Stimulated activated CD8-positive, alpha-beta memory T cell treated with anti-CD3 and anti-CD28 coated beads, Interleukin-4, amount 100 ng/mL, for 24 hours (primary cell): ENCODE data around the gene GRM6.

Source experiments
- DNase-seq: peaks from one replicate; pipeline ENCODE4 v3.0.0-alpha.2; 2020; ENCODE audit warnings: low read depth

The GRM6 gene

DNA sequence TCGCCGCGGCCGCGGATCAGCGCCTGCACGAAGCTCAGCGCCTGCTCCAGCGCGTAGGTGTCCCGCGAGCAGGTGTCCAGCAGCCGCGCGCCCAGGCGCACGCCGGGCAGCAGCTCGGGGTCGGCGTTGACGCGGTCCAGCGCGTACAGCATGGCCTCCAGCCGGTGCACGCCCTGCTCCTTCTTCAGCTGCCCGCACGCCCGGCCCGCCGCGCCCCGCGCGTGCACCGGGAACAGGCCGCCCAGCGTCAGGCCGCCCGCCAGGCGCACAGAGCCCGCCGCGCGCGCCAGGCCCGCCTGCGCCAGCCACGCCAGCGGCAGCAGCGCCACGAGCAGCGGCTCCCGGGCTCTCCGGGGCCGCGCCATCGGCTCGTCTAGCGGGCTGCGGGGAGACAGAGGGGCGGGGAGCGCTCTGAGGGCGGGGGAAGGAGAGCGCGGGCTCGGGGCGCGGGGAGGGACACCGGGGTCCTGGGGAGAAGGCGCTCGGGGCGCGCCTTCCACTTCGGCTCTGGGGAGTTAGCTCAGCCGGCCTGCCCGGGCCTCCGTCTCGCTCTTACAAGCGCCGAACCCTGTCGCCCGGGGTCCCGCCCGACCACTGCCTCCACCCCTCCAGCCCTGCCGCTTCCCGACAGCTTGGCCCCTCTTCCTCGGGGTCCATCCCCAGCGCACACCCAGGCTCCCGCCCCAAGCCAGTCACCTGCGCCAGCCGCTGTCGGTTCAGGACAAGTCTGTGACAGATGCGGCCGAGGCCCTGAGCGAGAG is at the start of gene GRM6:
Gene GRM6, minus strand, starts transcription at position 741 of the 761 bp plus-strand sequence. Its CDS starts 376 bp downstream, at position 365.
- no peak for DNase-seq

DNA sequence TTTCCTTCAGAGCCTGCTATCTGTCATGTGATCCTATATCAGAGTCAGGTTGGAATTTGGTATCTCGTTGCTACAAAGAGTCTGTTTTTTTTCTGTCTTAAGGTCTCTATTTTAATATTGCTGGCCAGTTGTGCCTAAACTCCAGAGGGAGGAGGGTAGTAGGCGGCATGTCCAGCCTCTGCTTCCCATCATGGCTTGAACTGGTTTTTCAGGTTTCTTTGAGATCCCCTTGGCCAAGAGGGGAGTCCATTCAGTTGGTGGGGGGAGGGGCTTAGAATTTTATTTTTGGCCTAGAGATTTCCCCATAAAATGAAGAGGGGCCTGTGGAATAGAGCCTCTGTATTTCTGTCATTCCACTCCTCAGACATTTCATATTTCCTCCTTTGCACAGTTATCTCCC is 49.6 kb upstream of the GRM6 start:
- DNase-seq, result no peak

DNA sequence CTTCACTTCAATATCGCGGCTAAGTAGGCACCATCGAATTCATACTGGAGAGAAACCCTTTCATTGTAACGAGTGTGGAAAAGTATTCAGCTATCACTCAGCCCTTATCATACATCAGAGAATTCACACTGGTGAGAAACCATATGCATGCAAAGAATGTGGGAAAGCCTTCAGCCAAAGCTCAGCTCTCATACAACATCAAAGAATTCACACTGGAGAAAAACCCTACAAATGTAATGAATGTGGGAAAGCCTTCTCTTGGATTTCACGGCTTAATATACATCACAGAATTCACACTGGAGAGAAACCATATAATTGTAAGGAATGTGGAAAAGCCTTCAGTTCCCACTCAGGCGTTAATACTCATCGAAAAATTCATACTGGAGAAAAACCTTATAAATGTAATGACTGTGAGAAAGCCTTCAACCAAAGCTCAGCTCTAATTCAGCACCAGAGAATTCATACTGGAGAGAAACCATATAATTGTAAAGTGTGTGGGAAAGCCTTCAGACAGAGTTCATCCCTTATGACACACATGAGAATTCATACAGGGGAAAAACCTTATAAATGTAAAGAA is 38.0 kb upstream of the GRM6 start:
- no peak for DNase-seq

DNA sequence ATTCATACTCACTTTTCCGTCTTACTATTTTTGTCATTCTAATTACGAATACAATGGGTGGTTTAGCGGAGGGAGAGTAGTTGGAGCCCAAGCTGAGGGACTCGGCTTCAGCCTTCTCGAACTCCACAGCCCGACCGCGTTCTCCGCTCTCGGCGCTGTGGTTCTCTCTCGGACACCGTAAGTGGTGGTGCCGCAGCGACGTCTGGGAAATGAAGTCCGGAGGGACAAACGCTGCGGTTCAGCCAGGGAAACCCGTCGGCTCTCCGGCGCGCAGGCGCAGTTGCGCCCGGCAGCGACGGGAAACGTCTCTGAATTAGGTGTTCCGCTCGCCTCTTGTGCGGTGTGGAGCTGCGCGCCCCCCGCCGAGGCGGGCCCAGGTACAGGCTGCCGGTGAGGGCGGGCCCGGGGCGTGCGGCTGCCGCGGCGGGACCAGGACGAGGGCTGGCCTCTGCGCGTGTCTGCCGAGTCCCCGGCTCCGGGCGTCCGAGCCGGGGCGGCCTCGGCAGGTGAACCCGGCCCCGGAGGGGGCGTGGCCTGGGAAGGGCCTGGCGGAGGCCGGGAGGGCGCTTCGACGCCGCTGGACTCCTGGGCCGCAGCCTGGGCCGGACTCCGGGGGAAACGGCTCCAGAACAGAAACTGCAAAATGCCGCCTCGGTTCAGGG is 28.5 kb upstream of the GRM6 start, which contains the start of gene ZNF879:
Gene ZNF879, plus strand, starts transcription at position 277 of the 662 bp plus-strand sequence. CDS start 1,201 bp downstream, outside the sequence.
- peak; percentile 87 for DNase-seq

DNA sequence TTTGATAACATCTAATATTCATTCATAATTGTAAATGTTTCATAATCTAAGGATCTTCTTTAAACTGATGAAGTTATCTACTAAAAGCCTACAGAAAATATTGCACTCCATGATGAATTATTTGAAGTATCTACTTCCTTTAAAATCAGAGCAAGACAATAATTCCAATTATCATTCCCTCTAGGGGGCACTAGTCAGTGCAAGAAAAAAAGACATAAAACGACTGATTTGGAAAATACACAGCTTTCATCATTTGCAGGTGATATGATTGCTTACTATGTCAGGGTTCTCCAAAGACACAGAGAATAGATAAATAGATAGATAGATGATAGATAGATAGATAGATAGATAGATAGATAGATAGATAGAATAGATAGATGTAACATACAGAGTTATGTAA is 13.5 kb upstream of the GRM6 start:
- no peak for DNase-seq

DNA sequence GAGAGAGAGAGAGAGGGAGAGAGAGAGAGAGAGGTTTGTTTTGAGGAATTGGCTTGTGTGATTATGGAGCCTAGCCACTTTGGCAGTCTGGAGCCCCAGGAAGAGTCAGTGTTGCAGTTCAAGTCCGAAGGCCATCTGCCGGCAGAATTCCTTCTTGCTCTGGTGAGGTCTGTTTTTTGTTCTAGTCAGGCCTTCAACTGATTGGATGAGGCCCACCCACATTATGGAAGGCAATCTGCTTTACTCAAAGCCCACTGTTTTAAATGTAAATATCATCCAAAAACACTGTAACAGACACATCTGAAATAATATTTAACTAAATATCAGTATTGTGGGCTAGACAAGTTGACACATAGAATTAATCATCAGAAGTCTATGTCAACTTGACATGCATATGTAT is 11.4 kb upstream of the GRM6 start:
- no peak for DNase-seq

DNA sequence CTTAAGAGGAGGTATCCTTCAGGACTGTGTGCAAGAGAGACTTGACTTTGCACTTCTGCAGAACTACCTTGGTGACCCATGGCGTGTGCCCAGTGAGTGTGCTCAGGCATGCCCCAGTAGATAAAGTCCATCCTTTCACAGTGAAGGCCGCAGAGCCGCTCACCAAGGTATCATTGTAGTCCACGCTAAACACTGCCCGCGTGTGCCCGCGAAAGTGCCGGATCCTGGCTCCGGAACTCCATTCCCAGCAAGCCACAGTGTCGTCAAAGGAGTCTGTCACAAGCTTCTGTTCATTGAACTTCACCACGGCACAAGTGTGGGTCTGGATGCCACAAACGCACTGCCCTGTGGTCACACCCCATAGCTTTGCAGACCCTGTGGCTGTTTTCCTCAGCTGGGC is 3.3 kb upstream of the GRM6 start:
- no peak for DNase-seq

DNA sequence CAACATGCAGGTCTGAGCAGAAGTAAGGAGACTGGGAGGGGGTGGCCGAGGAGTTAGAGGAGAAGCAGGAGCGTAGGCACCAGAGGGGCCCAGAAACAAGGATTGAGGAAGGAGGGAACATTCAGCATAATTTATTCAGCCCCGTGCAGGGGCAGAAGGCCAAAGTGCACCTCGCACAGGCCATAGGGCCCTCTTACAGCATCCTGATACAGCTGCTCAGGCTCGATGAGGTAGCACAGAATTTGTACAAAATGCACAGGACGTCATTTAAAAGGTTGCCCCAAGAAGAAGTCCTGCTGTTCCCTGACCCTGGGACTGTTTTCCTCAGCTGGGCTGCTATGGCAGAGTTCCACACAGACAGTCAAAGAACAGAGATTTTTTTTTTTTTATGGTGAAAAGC is 2.1 kb upstream of the GRM6 start:
- DNase-seq, result no peak

DNA sequence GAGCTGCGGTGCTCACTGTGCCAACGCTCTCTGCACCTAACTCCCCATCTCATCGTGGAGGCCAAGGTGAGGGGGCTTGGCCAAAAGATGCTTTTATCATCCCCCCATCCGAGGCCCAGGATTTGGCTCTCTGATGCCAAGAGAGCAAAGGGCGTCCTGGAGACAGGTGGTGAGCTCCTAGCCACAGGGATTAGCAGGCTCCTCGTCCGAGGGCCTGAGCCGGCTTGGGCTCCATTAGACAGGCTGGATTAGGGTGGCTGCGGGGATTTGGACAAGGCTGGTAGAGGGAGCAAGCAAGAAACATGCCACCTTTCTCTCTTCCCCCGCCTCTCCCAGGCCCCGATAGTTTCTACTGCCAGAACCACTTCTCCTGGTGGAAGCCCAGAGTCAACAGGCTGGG is 1.0 kb upstream of the GRM6 start:
- DNase-seq, result no peak

DNA sequence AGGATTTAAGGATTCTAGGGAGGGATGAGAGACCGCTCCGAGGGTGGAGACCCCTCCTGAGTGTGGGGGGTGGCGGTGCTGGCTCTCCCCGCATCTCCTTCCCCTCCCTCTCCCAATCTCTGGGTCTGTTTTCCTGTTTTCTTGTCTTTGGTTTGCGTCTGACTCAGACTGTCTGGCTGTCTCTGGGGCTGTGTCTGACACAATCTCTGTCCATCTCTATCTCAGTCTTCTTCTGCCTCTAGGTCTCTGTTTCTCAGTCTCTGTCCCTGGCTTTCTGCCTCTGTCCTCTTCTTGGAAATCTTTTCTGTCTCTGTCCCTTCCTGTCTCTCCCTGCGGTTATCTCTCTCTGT is 196 bp upstream of the GRM6 start:
- DNase-seq, result no peak

DNA sequence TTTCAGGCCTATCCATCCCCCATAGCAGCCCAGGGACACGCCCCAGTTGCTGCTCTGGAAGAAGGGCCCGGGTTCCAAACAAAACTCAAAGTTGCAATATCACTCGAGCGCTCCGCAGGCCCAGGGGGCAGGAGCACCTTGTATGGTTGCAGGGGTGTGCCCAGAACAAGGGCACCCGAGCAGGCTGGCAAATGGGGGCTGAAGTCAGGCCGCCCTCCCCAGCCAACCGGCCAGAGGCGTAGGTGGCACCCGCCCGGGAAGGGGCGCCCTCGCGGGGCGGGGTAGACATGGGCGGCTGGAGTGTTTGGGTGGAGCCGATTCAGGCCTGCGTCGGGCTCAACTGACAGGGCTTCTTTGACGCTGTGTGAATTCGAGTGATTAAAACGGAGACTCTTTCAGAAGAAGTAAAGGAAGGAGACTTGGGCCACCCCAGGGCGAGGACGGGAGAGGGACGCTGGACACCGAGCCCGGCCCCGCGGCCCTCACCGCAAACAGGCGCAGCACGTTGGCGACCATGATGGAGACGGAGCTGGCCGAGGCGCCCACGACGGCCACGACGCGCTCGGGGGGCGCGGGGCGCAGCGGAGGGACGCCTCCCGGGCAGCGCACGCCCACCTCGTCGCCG is 1.1 kb downstream of the GRM6 start:
- DNase-seq, result no peak

DNA sequence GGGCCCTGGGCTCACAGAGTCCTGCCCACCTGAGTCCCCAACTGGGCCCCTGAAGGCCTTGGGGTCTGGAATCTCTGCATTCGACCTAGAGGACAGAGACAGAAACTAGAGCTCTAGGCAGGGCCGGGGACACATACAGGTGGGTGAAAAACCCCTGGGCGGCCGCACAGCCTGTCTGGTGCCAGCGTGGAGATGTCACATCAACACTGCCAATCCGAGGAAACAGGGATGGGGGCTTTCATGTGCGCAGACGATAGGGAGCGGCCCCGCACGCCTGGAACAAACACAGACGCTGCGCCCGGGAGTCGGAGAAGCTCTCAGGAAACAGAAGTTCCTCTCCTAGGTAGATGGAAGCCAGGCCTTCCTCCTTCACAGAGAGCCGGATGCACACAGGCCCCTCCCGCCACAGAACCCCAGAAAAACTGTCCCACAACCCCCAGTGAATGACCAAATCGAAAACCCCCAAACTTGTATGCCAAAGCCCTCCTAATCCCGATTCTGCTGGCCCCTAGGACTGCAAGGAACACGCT is 1.8 kb downstream of the GRM6 start:
- no peak for DNase-seq

DNA sequence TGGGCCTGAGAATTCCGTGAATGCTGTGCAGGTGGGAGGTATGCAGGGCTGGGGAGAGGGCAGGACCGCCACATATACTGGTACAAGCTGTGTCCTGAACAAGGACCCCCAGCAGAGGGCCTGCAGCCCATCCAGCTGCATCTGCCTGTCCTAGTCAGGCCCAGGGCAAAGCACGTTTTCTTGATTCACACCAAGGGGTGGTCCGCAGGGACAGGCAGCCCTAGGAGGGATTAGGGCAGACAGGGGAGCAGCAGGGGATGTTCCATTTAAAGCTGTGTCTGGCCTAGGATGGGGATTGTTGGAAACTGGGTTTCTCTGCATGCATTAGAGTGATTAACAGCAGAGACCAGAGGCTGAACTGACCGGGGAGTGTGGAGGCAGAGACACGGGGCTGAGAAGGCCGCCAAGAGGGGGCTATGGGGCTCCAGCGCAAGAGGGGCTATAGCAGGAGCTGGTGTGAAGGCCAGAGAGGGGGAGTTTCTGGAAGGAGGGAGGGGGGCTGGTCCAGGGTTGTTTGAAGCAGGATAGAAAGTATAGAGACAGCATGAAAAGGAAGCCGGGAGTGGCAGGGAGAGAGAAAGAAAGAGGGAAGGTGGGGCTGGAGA is 2.7 kb downstream of the GRM6 start:
- no peak for DNase-seq

DNA sequence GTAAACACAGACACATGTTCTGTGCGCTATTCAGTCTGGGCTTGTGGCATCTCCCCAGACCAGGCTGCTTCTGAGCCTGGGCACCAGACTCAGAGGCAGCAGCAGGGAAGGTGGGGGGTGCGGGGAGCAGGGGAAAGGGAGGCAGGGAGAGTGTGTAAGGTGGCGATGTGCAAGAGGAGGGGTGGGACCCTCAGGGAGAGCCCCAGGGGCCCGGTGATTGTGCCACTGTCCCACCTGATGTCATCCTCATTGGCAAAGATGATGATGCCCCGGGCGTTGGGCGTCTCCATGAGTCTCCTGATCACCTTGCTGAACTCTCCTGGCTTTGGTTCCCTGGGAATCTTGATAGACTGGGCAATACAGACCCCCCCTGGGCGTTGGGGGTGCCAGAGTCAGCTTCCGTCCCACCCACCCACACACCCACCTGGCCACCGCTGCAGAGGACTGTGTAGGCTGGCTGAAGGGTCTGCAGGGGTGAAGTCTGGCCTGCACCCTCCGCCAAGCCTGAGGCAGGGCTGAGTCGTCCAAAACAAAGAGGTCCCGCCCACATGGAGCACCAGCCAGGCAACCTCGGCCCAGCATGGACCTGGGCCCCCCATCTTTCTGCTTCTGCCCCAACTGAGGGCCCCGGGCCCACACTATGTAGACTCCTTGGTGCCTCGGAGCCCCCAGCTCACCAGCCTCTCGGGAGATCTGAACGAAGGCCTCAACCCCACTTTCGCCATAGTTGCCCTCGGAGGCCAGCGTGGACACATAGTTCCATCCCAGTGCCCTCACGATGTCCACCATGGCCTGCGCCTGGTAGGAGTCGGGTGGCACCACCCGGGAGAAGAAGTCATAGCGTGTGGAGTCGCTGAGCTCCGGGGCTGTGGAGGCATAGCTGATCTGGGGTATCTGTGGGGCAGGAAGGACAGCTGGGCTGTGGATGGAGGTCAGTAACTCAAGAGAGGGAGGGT is 3.7 kb downstream of the GRM6 start:
- no peak for DNase-seq

DNA sequence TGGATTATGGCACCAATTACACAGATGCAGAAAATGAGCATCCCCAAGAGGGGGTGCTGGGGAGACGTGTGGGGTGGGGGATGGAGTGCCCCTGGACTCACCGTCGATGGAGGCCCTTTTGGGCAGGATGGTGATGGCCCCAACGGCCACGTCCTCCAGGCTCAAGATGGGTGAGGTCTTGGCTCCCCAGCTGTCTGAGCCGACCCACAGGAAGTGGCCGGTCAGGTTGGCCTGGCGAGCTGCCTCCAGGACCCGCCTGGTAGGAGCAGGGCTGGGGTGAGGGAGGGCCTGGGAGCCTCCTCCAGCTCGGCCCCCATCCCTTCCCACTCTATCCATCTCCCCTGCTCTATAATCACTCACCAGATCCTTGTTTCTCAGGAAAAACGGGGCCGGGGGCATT is 4.6 kb downstream of the GRM6 start:
- DNase-seq, result no peak

DNA sequence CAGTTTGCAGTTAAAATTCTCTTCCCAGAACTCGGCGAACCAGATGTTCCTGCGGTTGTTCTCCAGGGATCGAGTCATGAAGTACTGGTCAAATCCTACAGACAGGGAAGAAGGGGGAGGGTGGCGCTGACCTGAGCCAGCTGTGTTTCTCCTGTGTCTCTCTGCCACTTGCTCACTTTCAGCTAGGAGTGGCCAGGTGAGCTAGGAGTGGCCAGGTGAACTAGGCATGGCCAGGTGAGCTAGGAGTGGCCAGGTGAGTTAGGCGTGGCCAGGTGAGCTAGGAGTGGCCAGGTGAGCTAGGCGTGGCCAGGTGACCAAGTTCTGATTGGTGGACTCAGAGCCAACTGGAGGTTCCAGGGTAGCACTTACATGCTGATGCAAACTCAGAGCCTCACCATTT is 5.8 kb downstream of the GRM6 start:
- no peak for DNase-seq

DNA sequence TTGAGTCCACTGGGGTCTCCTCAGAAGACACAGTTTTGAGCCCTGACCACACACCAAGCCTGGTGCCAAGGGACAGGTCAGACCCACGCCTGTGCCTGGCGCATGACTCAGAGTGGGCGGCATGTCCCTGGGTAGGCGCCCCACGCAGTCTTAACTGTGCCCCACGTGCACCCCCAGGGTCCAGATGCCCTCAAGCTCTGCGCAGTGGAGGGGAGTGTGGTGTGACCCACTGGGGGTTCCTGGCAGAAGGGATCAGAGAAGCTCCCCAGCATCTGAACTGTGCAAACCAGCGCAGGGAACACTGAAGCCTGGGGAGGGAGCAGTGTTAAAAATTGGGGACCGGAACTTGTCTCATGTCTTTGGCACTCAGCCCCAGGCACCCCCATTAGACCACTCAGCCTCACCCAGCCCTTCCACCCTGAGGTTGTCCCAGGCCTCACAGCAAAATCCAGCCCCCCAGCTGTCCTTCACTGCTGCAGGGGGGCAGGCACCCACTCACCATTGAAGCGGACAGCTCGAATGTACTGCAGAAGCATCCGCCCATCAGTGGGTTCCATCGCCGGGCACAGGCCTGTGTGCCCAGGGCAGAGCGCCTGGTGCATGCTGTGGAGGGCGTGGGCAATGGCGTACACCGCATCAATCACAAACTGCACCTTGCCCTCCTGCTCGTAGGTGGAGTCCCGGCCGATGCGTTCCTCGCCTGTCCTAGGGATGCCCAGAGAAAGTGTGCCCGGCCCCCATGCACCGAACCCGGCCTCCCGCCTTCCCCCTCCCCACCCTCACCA is 6.5 kb downstream of the GRM6 start:
- no peak for DNase-seq

DNA sequence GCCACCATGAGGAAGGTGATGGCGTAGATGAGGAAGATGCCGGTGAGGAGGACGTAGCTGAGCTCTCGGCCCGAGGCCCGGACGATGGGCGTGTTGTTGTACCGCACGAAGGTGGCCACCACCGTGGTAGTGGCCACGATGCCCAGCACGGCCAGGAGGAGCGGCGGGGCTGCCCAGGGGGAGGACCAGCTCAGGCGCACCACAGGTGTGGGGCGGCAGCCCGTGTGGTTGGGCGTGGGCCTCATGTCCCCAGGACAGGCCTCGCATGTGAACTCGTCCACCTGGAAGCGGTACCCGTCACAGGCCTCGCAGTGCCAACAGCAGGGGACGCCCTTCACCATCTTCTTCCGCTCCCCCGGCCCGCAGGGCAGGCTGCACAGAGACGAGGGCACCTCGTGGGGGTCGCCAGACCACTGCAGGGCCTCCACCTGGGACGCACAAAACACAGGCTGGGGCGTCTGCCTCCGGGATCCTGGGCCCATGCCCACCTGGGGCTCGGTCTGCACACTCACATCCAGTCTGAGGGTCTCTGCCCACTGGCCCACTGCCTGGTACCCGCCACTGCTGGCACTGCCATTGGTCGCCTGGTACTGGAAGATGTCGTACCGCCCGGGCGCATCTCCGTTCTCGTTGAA is 8.7 kb downstream of the GRM6 start:
- no peak for DNase-seq

DNA sequence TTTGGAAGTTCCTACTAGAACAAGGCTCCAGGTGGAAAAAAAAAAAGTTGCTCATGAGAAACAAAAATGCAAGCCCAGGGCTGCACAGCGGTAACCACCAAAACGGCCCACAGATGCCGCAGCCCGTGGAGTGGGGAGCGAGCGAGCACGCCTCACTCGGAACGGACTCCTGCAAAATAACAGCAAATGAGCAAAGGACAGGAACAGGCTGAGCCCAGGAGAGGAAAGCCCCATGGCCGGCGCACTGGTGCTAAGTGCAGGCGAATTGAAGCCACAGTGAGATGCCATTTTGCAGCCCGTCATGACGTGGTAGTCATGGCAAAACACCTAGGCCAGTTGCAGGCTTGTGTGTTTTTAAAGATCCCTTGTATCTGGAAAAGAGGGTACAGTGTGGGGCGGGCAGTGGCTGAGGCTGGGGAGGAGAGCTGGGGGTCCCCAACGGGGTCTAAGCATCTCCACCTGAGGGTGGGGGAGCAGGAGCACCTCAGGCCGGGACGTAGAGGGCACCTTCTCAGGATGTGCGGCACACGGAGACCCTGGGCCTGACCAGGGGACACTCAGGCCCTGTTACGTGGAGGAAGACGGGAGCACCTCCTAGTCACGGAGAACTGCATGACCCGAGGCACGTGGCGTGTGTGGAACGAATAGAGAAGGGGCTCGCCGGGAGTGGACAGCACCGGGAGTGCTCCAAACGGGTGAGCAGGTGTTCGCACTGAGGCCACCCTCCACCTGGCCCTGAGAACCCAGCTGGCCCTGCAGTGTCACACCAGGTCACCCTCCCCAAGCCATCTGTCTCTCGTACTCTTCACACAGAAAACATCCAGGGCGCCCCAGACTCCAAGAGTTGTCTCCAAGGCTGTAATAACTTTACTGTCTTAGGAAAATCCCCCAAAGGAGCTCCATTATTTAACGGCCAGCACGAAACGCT is 10.7 kb downstream of the GRM6 start:
- no peak for DNase-seq
